MM.1S (cell line): ENCODE results near the gene FOXO6.

Experiments
- DNase-seq: peaks from one replicate; pipeline ENCODE4 v3.0.0-alpha.2; 2015
- H2AFZ ChIP-seq: fragments of 300-600 bp; sonication (generic); 2 replicates; pipeline ENCODE4 v1.6.0; 2016; ENCODE audit warnings: antibody characterized with exemption, low read length
- H3F3A ChIP-seq: fragments of 300-600 bp; sonication (generic); 2 replicates; pipeline ENCODE4 v1.6.1; 2016; ENCODE audit warnings: mild to moderate bottlenecking, antibody characterized with exemption, low read length, moderate library complexity, mixed read lengths; ENCODE audit not compliant: insufficient read depth
- H3K27ac ChIP-seq: fragments of 300-600 bp; sonication (generic); 2 replicates; pipeline ENCODE4 v1.5.1; 2016; ENCODE audit warnings: mild to moderate bottlenecking, low read length
- H3K27me3 ChIP-seq: fragments of 300-600 bp; sonication (generic); replicated peaks from 2 replicates; pipeline ENCODE4 v1.6.0; 2016; ENCODE audit warnings: low read length; ENCODE audit not compliant: insufficient read depth
- H3K36me3 ChIP-seq: fragments of 300-600 bp; sonication (generic); replicated peaks from 2 replicates; pipeline ENCODE4 v1.6.1; 2016; ENCODE audit warnings: mild to moderate bottlenecking, low read length, mixed read lengths; ENCODE audit not compliant: insufficient read depth
- H3K4me1 ChIP-seq: fragments of 300-600 bp; sonication (generic); 2 replicates; pipeline ENCODE4 v1.6.1; 2016; ENCODE audit warnings: low read length, mixed read lengths
- H3K4me2 ChIP-seq: fragments of 300-600 bp; sonication (generic); 2 replicates; pipeline ENCODE4 v1.6.0; 2016; ENCODE audit warnings: low read depth, low read length
- H3K4me3 ChIP-seq: fragments of 300-600 bp; sonication (generic); 2 replicates; pipeline ENCODE4 v1.5.1; 2016; ENCODE audit warnings: low read length, mixed read lengths
- H3K79me2 ChIP-seq: fragments of 300-600 bp; sonication (generic); 2 replicates; pipeline ENCODE4 v1.6.1; 2016; ENCODE audit warnings: mixed run types, low read length, mixed read lengths
- H3K9ac ChIP-seq: fragments of 300-600 bp; sonication (generic); 2 replicates; pipeline ENCODE4 v1.6.1; 2016; ENCODE audit warnings: low read length, mixed read lengths
- H3K9me2 ChIP-seq: fragments of 300-600 bp; sonication (generic); replicated peaks from 2 replicates; pipeline ENCODE4 v1.6.1; 2016; ENCODE audit warnings: mild to moderate bottlenecking, low read length, mixed read lengths; ENCODE audit not compliant: insufficient read depth
- H3K9me3 ChIP-seq: fragments of 300-600 bp; sonication (generic); replicated peaks from 2 replicates; pipeline ENCODE4 v1.6.1; 2016; ENCODE audit warnings: mild to moderate bottlenecking, low read length, mixed read lengths; ENCODE audit not compliant: insufficient read depth
- H4K20me1 ChIP-seq: fragments of 300-600 bp; sonication (generic); 2 replicates; pipeline ENCODE4 v1.6.1; 2016; ENCODE audit warnings: mild to moderate bottlenecking, low read length, moderate library complexity, mixed read lengths; ENCODE audit not compliant: insufficient read depth
- CTCF ChIP-seq: fragments of 300-600 bp; sonication (generic); IDR thresholded peaks from 2 replicates; pipeline ENCODE4 v1.5.1; 2016; ENCODE audit warnings: antibody characterized with exemption, low read length, mixed read lengths
- EZH2 ChIP-seq: fragments of 300-600 bp; sonication (generic); optimal IDR thresholded peaks from 2 replicates; pipeline ENCODE3; 2017; ENCODE audit warnings: low read depth, mild to moderate bottlenecking, antibody characterized with exemption, low read length, mixed read lengths
- EZH2phosphoT487 ChIP-seq: fragments of 300-600 bp; sonication (generic); IDR thresholded peaks from 2 replicates; pipeline ENCODE4 v1.6.1; 2018; ENCODE audit warnings: antibody characterized with exemption, low read length

FOXO6 gene

GRCh38 chr1:41360786-41361494 is at the start of gene FOXO6:
Gene FOXO6, plus strand, starts transcription at chr1:41361434.
- Histone ChIP-seq H3K27me3 (peaks cover 33% of the 10 kb centered on the region), H3K4me2 (peak within 1 kb of the TSS; percentile 98), H3K36me3 (no peaks in the 10 kb centered on the region), H3K9me2 (no peaks in the 10 kb centered on the region), H3K4me3 (peak within 1 kb of the TSS; percentile 53), H2AFZ (peak within 1 kb of the TSS; percentile 48; the same call in 1 of the 2 replicates), H3K4me1 (peaks cover 5% of the 10 kb centered on the region), H3K9me3 (no peaks in the 10 kb centered on the region), H4K20me1 (no peaks in the 10 kb centered on the region), H3F3A (no peaks in the 10 kb centered on the region), H3K9ac (peak within 1 kb of the TSS; percentile 29; the same call in 1 of the 2 replicates), H3K79me2 (no peaks in the 10 kb centered on the region), H3K27ac (peak within 1 kb of the TSS; percentile 3; the same call in 1 of the 2 replicates)
- TF ChIP-seq EZH2 (no peak), CTCF (peak; percentile 36)
- peak; percentile 98 for DNase-seq

- Histone ChIP-seq H2AFZ (no peak overlapping the region), H3K4me2 (no peak overlapping the region), H4K20me1 (no peaks in the 10 kb centered on the region), H3F3A (no peaks in the 10 kb centered on the region), H3K4me1 (no peaks in the 10 kb centered on the region), H3K9ac (no peak overlapping the region), H3K79me2 (no peaks in the 10 kb centered on the region), H3K9me3 (no peaks in the 10 kb centered on the region), H3K27me3 (no peaks in the 10 kb centered on the region), H3K27ac (no peak overlapping the region), H3K4me3 (no peak overlapping the region), H3K36me3 (no peaks in the 10 kb centered on the region), H3K9me2 (no peaks in the 10 kb centered on the region)
- no peak for DNase-seq
- no peak for TF ChIP-seq EZH2phosphoT487
- no peak for TF ChIP-seq CTCF
- no peak for TF ChIP-seq EZH2
These were observed 48.1 kb upstream of the FOXO6 start for GRCh38 chr1:41312991-41313645.

GRCh38 chr1:41313661-41314131 is 47.5 kb upstream of the FOXO6 start:
- no peaks in the 10 kb centered on the region for H3K9me2 ChIP-seq
- H3K27me3 ChIP-seq, result no peaks in the 10 kb centered on the region
- no peak overlapping the region for H2AFZ ChIP-seq
- H3K79me2 ChIP-seq, result no peaks in the 10 kb centered on the region
- TF ChIP-seq CTCF, result peak; percentile 51
- TF ChIP-seq EZH2phosphoT487, result no peak
- H4K20me1 ChIP-seq, result no peaks in the 10 kb centered on the region
- no peak overlapping the region for H3K27ac ChIP-seq
- no peak for DNase-seq
- no peak overlapping the region for H3K4me3 ChIP-seq
- H3K9me3 ChIP-seq, result no peaks in the 10 kb centered on the region
- H3F3A ChIP-seq, result no peaks in the 10 kb centered on the region
- H3K9ac ChIP-seq, result no peak overlapping the region
- no peak overlapping the region for H3K4me2 ChIP-seq
- H3K36me3 ChIP-seq, result no peaks in the 10 kb centered on the region
- H3K4me1 ChIP-seq, result no peaks in the 10 kb centered on the region
